ENCODE measurements around the gene ATP6V0B. TPM values are rescaled to one million over a fixed set of nuclear protein-coding genes. Genes with fewer than 3 reads are reported as not detected.

Gene ATP6V0B
- total and polyA plus RNA-seq, 2 of the 13 experiments (the other 11 are each of a cell fraction or from before 2014, with no cell fraction given), result 157 to 161 TPM

GRCh38 chr1:43957407-43958040 lies 17.2 kb upstream of the ATP6V0B start:
- in situ Hi-C loops (cut with HindIII; ENCODE audit: extremely low pct_ligation_motif_present, low pct_unique_long_range_greater_than_20kb), result no loop called here
- ChIA-PET CTCF (ENCODE audit: low intra/inter-chr PET ratio, low total read pairs) (no interaction called here), POLR2A (no interaction called here)
- H2AFZ ChIP-seq (ENCODE audit: low read length), result no peak overlapping the region
- no TSS peak for BruUV-seq (replicated peaks)
- intact Hi-C loops (cut with micrococcal nuclease; ENCODE audit: unreplicated experiment), result no loop called here
- peaks cover 4 to 21% of the 10 kb centered on the region in 2 experiments; a peak in 4 of 5 replicates for H3K36me3 ChIP-seq (replicated peaks in 1 of 2; ENCODE audit: control insufficient read depth in 1 of 2, insufficient read depth in 2 of 2, low read length in 2 of 2)
- H3K9me3 ChIP-seq (ENCODE audit: low read length), result no peaks in the 10 kb centered on the region
- no peaks in the 10 kb centered on the region for H3K79me2 ChIP-seq (ENCODE audit: insufficient read depth, low read length)
- no peak overlapping the region for H3K4me3 ChIP-seq (replicated peaks in 1 of 3; ENCODE audit: insufficient read depth in 1 of 3, low read depth in 2 of 3, low read length in 3 of 3)
- H3K9ac ChIP-seq (ENCODE audit: insufficient read depth, low read depth, low read length), result no peak overlapping the region
- TF ChIP-seq ZNF704 (CRISPR knock-in tag; IDR thresholded peaks at IDR 0.05; ENCODE audit: borderline replicate concordance), result no peak
- H3K27me3 ChIP-seq (ENCODE audit: control insufficient read depth in 1 of 2, insufficient read depth in 2 of 2, low read length in 2 of 2), result no peaks in the 10 kb centered on the region
- no peak for ATAC-seq
- H3K4me1 ChIP-seq (ENCODE audit: insufficient read depth, low read length), result no peaks in the 10 kb centered on the region
- no peak overlapping the region for H3K4me2 ChIP-seq (ENCODE audit: low read depth, low read length)
- no peak overlapping the region for H3K27ac ChIP-seq (ENCODE audit: extremely low read length, insufficient read depth, low read length)
- FAIRE-seq, result no peak
- DNase-seq (ENCODE audit: low spot score), result no peak
- 95% methylated on average over 6 of the region's 7 CpGs for WGBS (ENCODE audit: low lambda C conversion rate)
- H4K20me1 ChIP-seq (ENCODE audit: insufficient read depth, low read length), result no peaks in the 10 kb centered on the region

- WGBS (ENCODE audit: low lambda C conversion rate), result 85% methylated on average over 9 of the region's 9 CpGs
- Histone ChIP-seq H4K20me1 (ENCODE audit: insufficient read depth, low read length) (no peaks in the 10 kb centered on the region), H3K79me2 (ENCODE audit: insufficient read depth, low read length) (no peaks in the 10 kb centered on the region), H3K9me3 (ENCODE audit: low read length) (no peaks in the 10 kb centered on the region), H3K4me1 (ENCODE audit: insufficient read depth, low read length) (no peaks in the 10 kb centered on the region), H3K4me3 (replicated peaks in 1 of 3; ENCODE audit: insufficient read depth in 1 of 3, low read depth in 2 of 3, low read length in 3 of 3) (no peak overlapping the region), H3K9ac (ENCODE audit: insufficient read depth, low read depth, low read length) (no peak overlapping the region), H3K4me2 (ENCODE audit: low read depth, low read length) (no peak overlapping the region), H2AFZ (ENCODE audit: low read length) (no peak overlapping the region), H3K27ac (ENCODE audit: extremely low read length, insufficient read depth, low read length) (no peak overlapping the region), H3K27me3 (ENCODE audit: control insufficient read depth in 1 of 2, insufficient read depth in 2 of 2, low read length in 2 of 2) (no peaks in the 10 kb centered on the region), H3K36me3 (replicated peaks in 1 of 2; ENCODE audit: control insufficient read depth in 1 of 2, insufficient read depth in 2 of 2, low read length in 2 of 2) (peaks cover 5 to 22% of the 10 kb centered on the region in 2 experiments; a peak in 4 of 5 replicates)
- FAIRE-seq (no peak), ATAC-seq (no peak), DNase-seq (ENCODE audit: low spot score) (no peak)
- TF ChIP-seq ZNF891 (CRISPR knock-in tag; IDR thresholded peaks at IDR 0.05) (no peak), ZNF646 (CRISPR knock-in tag; IDR thresholded peaks at IDR 0.05) (no peak), ATF7 (IDR thresholded peaks at IDR 0.05) (peak; percentile 52), ATF7 (CRISPR knock-in tag; IDR thresholded peaks at IDR 0.05) (no peak)
- ChIA-PET POLR2A (interaction anchor here (0.5 kb wide), 1 partner anchor 9 kb away, joined by 3 read pairs; no protein-coding TSS in a partner anchor), CTCF (ENCODE audit: low intra/inter-chr PET ratio, low total read pairs) (no interaction called here)
- in situ Hi-C loops (cut with HindIII; ENCODE audit: extremely low pct_ligation_motif_present, low pct_unique_long_range_greater_than_20kb) (no loop called here), intact Hi-C loops (cut with micrococcal nuclease; ENCODE audit: unreplicated experiment) (no loop called here)
- BruUV-seq (replicated peaks), result no TSS peak
Measured at GRCh38 chr1:43958351-43959255, 16.2 kb upstream of the ATP6V0B start.

All from HepG2 (cell line).